Measurements from ENCODE around the gene FGF5.

DNA sequence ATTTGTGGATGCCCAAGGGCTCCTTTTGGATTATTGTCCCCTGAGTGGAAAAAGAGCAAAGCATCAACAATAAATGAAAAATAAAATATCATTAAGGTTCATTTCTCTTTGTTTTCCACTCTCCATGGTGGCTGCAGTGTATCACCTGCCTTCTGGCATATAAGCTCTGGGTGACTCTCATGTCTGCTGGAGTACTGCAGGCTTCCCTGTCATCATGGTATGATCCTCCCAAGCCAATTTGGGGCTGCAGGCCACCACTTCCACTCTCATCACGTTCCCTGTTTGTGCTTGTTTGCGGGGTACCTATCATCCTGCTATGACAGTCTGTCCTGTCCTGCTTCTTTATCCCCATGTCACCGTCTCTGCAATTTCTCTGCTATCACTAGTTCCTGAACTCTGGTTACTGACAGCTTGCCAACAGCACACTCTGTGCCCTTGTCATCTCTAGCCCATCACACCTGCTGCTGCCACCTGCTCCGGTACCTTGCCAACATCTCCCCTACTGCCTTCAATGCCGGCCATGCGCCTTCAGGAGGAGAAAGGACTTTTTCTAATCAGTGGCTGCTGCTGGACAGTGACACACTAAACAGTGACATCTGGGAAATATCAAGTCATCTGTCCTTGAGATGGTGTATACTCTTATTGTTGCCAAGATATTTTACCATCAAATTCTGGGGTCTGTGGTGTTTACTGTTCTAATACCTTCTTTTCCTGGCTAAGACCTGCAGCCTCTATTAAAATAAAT, 23.0 kb upstream of the FGF5 start:
- TF ChIP-seq, protein P1, sequence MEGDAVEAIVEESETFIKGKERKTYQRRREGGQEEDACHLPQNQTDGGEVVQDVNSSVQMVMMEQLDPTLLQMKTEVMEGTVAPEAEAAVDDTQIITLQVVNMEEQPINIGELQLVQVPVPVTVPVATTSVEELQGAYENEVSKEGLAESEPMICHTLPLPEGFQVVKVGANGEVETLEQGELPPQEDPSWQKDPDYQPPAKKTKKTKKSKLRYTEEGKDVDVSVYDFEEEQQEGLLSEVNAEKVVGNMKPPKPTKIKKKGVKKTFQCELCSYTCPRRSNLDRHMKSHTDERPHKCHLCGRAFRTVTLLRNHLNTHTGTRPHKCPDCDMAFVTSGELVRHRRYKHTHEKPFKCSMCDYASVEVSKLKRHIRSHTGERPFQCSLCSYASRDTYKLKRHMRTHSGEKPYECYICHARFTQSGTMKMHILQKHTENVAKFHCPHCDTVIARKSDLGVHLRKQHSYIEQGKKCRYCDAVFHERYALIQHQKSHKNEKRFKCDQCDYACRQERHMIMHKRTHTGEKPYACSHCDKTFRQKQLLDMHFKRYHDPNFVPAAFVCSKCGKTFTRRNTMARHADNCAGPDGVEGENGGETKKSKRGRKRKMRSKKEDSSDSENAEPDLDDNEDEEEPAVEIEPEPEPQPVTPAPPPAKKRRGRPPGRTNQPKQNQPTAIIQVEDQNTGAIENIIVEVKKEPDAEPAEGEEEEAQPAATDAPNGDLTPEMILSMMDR (conservative IDR thresholded peaks at IDR 0.05): no peak
- no peak for TF ChIP-seq EZH2 (IDR thresholded peaks at IDR 0.05; ENCODE audit: low read depth)

Data from PC-9 (cell line).